HG03439 (cell line): ENCODE data around the gene DGKQ.

ENCODE experiments used
- ATAC-seq: cut with Tn5 transposase; IDR thresholded peaks from one replicate; pipeline ENCODE4 v1.9.1; 2021; ENCODE audit warnings: mild to moderate bottlenecking, moderate library complexity; ENCODE audit not compliant: unreplicated experiment

The DGKQ gene, protein sequence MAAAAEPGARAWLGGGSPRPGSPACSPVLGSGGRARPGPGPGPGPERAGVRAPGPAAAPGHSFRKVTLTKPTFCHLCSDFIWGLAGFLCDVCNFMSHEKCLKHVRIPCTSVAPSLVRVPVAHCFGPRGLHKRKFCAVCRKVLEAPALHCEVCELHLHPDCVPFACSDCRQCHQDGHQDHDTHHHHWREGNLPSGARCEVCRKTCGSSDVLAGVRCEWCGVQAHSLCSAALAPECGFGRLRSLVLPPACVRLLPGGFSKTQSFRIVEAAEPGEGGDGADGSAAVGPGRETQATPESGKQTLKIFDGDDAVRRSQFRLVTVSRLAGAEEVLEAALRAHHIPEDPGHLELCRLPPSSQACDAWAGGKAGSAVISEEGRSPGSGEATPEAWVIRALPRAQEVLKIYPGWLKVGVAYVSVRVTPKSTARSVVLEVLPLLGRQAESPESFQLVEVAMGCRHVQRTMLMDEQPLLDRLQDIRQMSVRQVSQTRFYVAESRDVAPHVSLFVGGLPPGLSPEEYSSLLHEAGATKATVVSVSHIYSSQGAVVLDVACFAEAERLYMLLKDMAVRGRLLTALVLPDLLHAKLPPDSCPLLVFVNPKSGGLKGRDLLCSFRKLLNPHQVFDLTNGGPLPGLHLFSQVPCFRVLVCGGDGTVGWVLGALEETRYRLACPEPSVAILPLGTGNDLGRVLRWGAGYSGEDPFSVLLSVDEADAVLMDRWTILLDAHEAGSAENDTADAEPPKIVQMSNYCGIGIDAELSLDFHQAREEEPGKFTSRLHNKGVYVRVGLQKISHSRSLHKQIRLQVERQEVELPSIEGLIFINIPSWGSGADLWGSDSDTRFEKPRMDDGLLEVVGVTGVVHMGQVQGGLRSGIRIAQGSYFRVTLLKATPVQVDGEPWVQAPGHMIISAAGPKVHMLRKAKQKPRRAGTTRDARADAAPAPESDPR

DNA sequence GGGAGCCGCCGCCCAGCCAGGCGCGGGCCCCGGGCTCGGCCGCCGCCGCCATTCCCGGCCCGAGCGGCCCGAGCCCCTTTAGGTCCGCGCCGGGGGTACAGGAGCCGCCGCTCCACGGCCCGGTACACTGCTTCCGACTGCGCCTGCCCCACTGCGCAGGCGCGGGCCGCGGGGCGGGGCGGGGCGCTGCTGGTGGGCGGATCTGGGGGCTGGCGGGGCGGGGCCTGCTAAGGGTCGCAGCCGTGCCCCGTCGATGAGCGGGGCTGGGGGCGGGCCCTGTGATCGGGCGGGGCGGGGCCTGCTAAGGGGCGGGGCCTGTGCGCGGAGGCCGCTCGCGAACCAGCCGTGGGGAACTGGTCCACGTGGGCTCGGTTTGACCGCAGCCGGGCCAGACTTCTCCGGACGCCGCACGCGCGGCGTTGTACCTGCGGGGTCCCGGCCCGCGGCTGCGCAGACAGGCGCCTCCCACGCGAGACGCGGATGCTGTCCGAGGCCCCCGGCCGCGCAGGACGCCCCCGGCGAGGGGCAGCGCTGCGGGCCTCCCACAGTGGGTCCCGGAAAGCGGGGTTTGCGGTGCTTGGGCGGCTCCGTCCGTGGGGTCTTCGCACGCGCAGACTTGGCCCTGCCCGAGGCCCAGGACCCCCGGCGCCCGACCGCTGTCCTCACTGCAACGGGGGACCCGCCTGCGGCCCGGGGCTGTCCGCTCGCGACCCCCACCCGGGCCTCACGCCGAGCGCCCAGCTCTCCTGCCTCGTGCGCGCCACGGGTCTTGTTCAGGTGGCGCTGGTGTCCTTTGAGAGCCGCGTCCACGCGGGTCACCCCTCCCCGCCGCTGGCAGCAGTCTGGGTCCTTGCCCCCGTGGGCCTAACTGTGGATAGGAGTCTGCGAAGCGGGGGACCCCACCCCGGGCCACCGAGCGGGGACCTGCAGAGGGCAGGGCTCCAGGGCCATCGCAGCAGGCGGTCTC lies at the start of gene DGKQ:
TSS of gene DGKQ (minus strand) at position 139 of the 967 bp plus-strand sequence. CDS start at position 52, 87 bp downstream.
- ATAC-seq: peak; percentile 51

GRCh38 chr4:1022739-1023066 lies 49.3 kb upstream of the DGKQ start:
- no peak for ATAC-seq

DNA sequence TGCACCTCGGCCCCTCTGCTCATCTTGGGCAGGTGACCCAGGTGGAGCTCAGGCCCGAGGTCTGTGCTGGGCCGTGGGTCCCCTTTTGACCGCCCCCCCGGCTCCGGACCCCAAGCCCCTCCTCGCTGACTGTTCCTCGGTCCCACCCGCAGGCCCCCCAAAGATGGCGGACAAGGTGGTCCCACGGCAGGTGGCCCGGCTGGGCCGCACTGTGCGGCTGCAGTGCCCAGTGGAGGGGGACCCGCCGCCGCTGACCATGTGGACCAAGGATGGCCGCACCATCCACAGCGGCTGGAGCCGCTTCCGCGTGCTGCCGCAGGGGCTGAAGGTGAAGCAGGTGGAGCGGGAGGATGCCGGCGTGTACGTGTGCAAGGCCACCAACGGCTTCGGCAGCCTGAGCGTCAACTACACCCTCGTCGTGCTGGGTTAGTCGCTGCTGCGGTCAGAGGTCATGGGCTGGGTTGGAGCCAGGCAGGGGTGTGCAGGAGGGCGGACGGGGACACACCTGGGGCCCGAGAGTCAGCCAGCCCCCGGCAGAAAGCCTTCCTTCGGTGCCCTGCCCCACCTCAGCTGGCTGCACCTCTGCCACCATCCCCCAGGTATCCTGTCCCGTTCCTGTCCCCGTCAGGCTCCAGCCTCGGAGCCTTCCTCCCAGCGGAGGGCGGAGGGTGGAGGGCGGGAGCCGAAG lies 48.8 kb upstream of the DGKQ start:
- ATAC-seq: no peak

DNA sequence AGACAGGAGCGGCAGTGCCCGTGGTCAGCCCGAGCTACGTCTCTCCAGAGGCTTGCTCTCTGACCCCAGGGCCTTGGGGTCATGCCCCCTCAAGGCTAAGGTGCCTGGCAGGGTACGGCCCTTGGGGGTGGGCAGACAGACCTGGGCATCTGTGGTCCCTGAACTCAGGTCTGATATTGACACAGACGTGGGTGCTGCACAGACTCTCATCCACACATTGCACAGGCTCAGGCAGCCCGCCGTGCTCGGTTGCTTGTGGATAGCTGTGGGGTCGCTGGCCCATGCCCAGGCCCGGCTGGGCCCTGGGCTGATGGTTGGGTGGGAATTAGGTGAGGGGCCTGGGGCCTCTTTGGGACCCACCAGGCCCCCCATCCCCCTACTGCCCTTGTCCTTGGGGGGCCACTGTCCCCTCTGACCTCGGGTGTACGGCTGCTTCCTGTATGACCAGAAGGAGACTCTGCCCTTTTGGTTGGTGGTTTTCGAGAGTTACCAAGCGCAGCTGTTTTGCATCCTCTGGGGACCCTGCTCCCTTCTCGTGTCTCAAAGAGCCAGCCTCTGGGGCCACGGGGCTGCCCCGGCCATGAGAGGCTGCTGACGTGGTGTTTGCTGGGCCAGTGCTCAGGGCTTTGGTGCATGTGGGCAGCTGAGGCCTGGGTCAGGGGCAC lies 48.1 kb upstream of the DGKQ start:
- peak; percentile 67 for ATAC-seq

DNA sequence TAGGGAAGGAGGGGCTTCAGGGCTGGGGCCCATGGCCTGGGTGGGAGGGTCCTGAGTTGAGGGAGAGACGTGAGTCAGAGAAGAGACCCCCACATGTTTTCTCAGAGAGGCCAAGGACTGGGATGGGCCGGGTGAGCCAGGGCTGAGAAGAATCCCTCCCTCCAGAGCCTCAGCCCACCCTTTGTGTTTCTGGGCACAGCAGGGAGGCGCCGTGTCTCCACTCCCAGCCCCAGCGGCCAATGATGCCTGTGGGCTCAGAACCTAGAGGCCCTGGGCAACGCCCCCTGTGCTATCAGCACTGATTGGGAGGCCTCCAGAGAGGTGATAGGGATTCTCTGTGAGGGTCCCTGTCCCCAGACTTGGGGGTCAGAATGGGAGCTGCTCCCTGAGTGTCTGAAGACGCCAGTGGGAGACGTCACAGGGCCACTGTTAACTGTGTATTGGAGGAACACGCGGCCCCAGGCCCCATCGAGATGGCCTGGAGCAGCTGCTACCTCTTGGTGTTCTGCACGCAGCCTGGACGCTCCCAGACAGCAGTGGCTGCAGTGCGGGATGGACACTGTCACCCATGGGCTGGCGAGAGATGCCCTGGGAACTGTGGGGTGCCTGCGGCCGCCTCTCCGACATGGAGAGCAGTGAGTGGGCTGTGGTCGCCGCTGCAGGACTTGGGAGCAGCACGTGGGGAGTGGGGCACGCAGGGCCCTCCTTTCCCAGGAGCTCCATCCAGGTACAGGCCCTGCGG lies 46.5 kb upstream of the DGKQ start:
- no peak for ATAC-seq

DNA sequence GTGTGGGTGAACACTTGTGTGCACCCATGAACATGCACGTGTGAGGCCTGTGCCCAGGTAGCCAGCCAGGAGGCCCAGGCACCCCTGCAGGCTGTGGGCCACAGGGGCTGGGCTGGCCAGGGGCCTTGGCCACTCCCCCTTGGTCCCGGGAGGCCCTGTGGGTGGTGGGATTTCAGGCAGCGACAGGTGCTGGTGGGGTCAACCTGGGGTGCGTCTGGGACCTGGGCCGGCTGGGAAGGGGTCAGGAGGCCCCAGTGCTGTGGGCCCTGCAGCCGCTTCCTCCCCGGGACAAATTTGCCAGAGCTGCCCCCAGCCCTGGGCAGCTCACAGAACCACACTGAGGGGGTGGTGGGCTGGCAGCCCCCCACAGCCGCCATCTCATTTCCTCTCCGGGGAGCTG lies 46.0 kb upstream of the DGKQ start:
- no peak for ATAC-seq

DNA sequence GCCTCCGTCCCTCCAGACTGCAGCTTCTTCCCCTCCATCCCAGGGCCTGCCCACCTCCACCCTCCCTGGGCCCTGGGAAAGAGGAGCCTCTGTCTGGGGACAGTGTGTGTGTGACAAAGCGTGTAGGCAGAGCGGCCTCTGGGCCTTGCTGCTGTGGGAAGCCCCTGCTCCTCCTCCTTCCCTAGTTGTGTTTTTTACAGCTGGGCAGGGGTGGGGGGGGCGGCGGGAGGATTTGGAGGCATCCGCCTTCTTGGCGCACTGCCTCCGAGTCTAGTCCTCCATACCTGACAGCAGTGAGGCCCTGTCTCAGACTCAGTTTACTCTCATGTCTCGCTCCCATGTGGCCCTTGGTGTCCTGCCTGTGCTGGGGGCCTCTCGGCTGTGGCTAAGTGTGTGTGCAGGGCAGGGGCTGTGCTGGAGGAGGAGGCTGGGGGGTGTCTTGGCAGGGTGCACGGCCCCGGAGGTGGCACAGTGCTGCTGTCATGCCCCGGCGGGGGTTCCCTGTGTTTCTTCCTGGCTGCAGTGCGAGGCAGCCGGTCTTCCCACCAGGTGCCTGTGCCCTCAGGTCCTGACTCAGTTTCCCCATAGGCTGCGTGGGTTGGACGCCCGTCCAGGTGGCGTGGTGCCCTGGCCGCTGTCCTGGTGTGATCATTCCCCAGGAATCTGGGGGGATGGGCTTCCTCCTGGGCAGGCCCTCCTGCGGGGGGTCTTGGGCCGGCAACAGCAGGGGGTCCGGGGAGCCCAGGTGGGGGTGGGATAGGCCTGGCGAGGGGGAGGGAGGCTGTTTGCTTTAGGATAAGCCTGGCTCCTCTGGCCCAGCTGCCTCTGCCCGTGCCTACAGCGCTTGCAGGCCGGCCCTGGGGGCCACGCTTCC lies 45.0 kb upstream of the DGKQ start:
- ATAC-seq: no peak

GRCh38 chr4:1017706-1018105 lies 44.3 kb upstream of the DGKQ start:
- ATAC-seq: no peak

DNA sequence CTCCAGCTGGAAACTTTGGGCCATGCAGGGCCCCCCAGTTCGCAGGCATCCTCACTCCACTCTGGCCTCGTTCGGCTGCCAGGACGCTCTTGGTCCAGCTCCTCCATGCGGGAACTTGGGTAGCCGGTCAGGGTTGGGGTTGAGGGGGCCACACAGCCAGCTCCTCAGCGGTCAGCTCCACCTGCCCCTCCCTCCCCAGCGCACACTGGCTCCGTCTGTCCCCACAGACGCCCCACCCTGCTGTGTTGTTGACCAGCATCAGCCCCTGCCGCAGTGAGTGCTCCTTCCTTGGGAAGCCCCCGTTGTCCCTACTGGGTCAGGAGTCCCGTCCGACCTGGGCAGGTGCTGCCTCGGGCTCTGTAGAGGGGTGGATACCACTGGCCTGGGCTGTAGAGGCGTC lies 43.8 kb upstream of the DGKQ start:
- ATAC-seq: no peak

DNA sequence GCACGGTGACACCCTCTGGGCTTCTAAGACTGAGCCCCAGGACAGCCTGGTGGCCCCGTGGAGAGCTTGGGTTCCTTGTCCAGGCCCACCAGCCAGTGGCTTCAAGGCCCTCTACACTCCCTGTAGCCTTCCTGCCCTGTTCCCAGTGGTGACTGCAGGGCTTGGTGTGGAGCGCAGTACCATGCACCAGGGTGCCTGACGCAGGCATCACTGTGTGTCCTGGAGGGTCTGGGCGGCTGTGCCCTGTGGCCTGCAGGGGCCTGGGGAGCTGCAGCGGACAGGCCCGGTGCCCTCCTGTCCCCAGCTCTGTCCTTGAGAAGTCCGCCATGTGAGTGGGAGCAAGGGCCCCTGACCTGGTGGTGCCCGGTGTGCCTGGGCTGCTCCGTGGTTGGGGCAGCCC lies 42.4 kb upstream of the DGKQ start:
- no peak for ATAC-seq

DNA sequence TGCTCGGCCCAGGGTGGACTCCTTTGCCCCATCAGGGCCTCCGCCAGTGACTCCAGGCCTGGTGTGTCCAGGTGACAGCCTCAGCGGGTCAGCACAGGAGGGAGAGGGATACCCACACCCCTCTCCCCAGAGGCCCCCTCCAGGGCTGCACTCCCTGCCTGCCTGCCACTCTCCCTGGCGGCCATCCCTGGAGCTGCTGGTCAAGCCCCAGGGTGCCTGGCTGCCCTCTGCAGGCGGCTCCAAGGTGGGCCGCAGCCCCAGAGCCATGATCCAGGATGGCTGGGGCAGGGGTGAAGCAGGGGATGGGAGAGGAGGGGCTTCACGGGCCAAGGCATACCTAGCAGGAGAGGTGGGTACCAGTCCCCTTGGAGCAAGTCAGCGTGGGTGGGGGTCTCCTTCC lies 41.8 kb upstream of the DGKQ start:
- ATAC-seq: no peak

DNA sequence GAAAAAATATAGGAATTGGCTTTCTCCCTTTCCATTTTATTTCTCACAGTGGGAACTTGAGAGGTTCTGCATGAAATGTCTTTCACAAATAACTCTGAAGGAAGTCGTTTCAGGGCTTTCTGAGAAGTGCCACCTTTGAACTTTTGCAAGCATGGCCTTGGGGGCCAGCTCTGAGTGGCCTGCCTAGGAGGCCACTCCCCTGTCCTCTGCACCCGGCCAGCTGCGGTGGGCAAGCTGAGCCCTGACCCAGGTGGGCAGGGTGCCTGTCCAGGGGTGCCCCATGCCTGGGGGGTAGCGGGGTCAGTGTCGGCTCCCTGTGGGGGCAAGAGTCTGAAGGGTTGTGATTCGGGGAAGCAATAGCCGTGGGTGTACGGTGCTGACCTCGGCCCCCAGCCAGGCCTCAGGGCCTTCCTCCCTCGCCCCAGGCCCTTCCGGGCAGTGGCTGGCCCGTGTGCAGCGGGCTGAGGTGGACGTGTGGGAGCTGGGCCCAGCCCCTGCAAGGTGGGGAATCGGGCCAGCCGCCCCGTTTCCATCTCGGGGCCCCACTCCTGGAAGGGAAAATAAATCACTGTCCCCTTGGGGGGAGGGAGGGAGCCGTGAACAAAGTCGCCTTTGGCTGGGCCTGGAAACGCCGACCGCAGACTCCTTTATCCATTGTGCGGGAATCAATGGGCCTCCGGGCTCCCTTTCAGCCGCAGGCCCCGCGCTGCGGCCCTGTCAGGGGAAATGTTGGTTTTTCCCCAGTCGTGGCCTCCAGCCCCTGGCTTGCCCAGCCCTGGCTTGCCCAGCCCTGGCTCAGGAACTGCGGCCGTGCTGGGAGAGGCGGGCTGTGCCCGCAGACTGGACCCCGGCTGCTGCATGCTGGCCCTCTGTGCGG lies 41.2 kb upstream of the DGKQ start:
- no peak for ATAC-seq

DNA sequence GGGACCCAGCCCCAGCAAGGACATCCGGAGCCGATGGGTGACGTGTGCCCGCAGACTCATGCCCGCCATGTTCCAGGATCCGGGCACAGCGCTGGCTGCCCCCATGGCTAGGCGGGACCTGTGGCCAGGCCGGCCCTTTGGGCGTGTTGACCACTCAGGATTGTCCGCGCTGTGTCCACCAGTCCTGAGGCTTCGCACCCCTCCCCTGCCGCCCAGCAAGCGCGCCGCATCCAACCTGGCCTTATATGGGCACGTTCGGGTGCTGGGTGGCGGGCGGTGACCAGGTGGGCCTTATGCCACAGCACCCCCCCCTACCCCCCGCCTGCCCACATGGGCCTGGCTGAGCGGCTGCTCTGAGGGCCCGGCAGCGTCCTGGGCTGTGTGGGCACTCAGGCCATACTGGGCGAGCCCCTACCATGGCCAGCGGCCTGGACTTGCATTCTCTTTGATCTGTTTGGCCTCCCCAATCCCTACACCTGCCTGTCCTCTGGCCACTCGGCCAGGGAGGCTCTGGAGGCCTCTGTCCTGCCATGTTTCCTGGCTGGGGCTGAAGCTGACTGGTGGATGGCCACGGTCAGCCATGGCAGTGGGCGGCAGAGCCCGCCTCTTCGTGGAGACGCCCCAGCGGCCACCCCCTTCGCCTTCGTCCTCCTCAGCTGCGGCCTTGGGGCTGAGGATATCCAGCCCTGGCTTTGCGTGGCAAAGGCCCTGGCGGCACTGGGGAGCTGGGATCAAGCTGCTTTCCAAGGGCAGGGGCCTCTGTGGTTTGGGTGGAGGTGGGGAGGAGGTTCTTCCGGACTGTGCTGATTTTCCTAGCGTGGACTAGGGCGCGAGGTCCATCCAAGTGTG lies 40.1 kb upstream of the DGKQ start:
- ATAC-seq: no peak

DNA sequence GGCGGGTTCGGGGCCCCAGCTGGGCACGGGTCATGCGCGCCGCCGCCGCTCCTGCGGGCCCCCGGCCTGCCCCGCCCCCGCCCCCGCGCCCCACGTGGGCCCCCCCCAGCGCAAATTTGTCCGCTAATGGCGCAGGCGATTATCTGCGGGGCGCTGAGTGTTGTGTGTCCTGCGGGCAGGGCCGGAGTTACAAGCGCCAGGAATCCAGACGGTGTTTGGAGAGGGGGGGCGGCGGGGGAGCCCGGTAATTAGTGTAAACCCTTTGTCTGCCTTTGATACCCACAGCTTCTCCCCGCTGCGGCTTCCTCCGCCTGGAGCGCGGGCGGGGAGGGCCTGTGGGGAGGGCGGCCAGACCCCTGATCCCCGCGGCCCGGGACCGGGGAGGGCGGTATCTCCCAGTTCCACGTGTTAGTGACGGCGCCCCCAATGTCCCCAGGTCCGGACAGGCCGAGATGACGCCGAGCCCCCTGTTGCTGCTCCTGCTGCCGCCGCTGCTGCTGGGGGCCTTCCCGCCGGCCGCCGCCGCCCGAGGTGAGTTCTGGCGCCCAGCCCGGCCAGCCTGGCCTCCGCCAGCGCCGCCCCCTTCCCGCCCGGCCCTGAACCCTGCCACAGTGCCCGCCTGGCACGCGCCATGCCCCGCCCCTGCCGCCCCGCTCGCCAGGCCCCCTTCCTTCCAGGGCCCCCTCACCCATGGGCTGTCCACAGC lies 38.8 kb upstream of the DGKQ start:
- no peak for ATAC-seq

GRCh38 chr4:1011666-1012033 lies 38.3 kb upstream of the DGKQ start:
- no peak for ATAC-seq
